HEK293 (cell line): ENCODE results near the gene LDLR.

Experiments
- CTCF ChIA-PET: fragments of 350-600 bp; formaldehyde crosslinking; extraction: SDS; loops from one replicate; lab custom pipeline; 2021; ENCODE audit warnings: antibody characterized with exemption; lab: Yijun Ruan, JAX
- POLR2A ChIA-PET: fragments of 300-600 bp; formaldehyde crosslinking; extraction: SDS; loops from one replicate; lab custom pipeline; 2020; ENCODE audit warnings: antibody characterized with exemption, inconsistent platforms; lab: Yijun Ruan, JAX
- H3K27ac ChIP-seq: fragments of 200-500 bp; sonication (Bioruptor generic); 2 replicates; pipeline ENCODE4 v1.5.1; 2014; ENCODE audit warnings: low read depth, low read length, control low read depth, inconsistent platforms; ENCODE audit errors: extremely low read depth
- H3K36me3 ChIP-seq, 2 experiments: fragments of 200-500 bp in 1 of 2; sonication (Bioruptor generic) in 1 of 2; 1 replicate in 1 of 2; 2 replicates in 1 of 2; pipeline ENCODE4 v1.5.1; 2014 to 2017; ENCODE audit warnings: inconsistent platforms in 2 of 2, low read length in 2 of 2; ENCODE audit not compliant: control insufficient read depth in 2 of 2, insufficient read depth in 1 of 2
- H3K4me1 ChIP-seq: fragments of 200-500 bp; sonication (Bioruptor generic); 2 replicates; pipeline ENCODE4 v1.5.1; 2014; ENCODE audit warnings: mild to moderate bottlenecking, low read length, inconsistent platforms; ENCODE audit not compliant: control insufficient read depth, insufficient read depth
- H3K4me3 ChIP-seq: 2 replicates; pipeline ENCODE4 v1.5.1; 2011; ENCODE audit warnings: low read depth, mild to moderate bottlenecking, control low read depth, low read length, moderate library complexity
- H3K9me3 ChIP-seq: fragments of 200-500 bp; sonication (Bioruptor generic); 2 replicates; pipeline ENCODE4 v1.5.1; 2014; ENCODE audit warnings: low read depth, low read length, inconsistent platforms; ENCODE audit not compliant: control insufficient read depth, insufficient read depth
- HOXC10 ChIP-seq: sonication (generic); formaldehyde crosslinking; IDR thresholded peaks from 2 replicates; pipeline ENCODE4 v1.8.1; 2023; ENCODE audit warnings: mild to moderate bottlenecking, missing genetic modification reagents
- KLF16 ChIP-seq: fragments of 450-650 bp; formaldehyde crosslinking; IDR thresholded peaks from 2 replicates; pipeline ENCODE4 v1.5.1; 2017; ENCODE audit warnings: missing biosample characterization, missing genetic modification characterization
- MYNN ChIP-seq: fragments of 450-650 bp; formaldehyde crosslinking; IDR thresholded peaks from 2 replicates; pipeline ENCODE4 v1.5.1; 2016; ENCODE audit warnings: missing biosample characterization, missing genetic modification characterization, borderline replicate concordance
- MZF1 ChIP-seq: fragments of 450-650 bp; formaldehyde crosslinking; IDR thresholded peaks from 2 replicates; pipeline ENCODE4 v1.5.1; 2017; ENCODE audit warnings: missing biosample characterization, missing genetic modification characterization, borderline replicate concordance
- TCF7L2 ChIP-seq: IDR thresholded peaks from 2 replicates; pipeline ENCODE4 v1.6.1; 2011; ENCODE audit warnings: low read depth, mild to moderate bottlenecking, inconsistent platforms, low read length, moderate library complexity, borderline replicate concordance
- ZNF138 ChIP-seq: fragments of 450-650 bp; formaldehyde crosslinking; IDR thresholded peaks from 2 replicates; pipeline ENCODE4 v1.5.1; 2016; ENCODE audit warnings: missing biosample characterization, missing genetic modification characterization, borderline replicate concordance
- ZNF211 ChIP-seq: fragments of 450-650 bp; formaldehyde crosslinking; IDR thresholded peaks from 2 replicates; pipeline ENCODE4 v1.5.1; 2016; ENCODE audit warnings: low read depth, missing biosample characterization, missing genetic modification characterization
- ZNF24 ChIP-seq: fragments of 450-650 bp; formaldehyde crosslinking; IDR thresholded peaks from 2 replicates; pipeline ENCODE4 v1.5.1; 2016; ENCODE audit warnings: missing biosample characterization, missing genetic modification characterization
- ZNF311 ChIP-seq: fragments of 450-650 bp; formaldehyde crosslinking; IDR thresholded peaks from 2 replicates; pipeline ENCODE4 v1.5.1; 2017; ENCODE audit warnings: missing biosample characterization, missing genetic modification characterization, borderline replicate concordance
- ZNF426 ChIP-seq: fragments of 450-650 bp; formaldehyde crosslinking; IDR thresholded peaks from 2 replicates; pipeline ENCODE4 v1.5.1; 2017; ENCODE audit warnings: missing biosample characterization, missing genetic modification characterization, mild to moderate bottlenecking, inconsistent platforms, moderate library complexity
- ZNF433 ChIP-seq: fragments of 450-650 bp; formaldehyde crosslinking; IDR thresholded peaks from 2 replicates; pipeline ENCODE4 v1.5.1; 2016; ENCODE audit warnings: missing biosample characterization, missing genetic modification characterization, low read depth
- ZNF529 ChIP-seq: fragments of 450-650 bp; formaldehyde crosslinking; IDR thresholded peaks from 2 replicates; pipeline ENCODE4 v1.5.1; 2017; ENCODE audit warnings: missing genetic modification characterization, missing biosample characterization; ENCODE audit not compliant: insufficient replicate concordance
- ZNF544 ChIP-seq: fragments of 450-650 bp; formaldehyde crosslinking; IDR thresholded peaks from 2 replicates; pipeline ENCODE4 v1.5.0; 2017; ENCODE audit warnings: missing biosample characterization, missing genetic modification characterization
- ZNF610 ChIP-seq: fragments of 450-650 bp; formaldehyde crosslinking; IDR thresholded peaks from 2 replicates; pipeline ENCODE4 v1.5.1; 2016; ENCODE audit warnings: missing biosample characterization, missing genetic modification characterization, borderline replicate concordance
- TF ChIP-seq, protein P1 (sequence below): fragments of 450-650 bp; formaldehyde crosslinking; IDR thresholded peaks from 2 replicates; pipeline ENCODE4 v1.5.1; 2017; ENCODE audit warnings: missing biosample characterization, missing genetic modification characterization
- TF ChIP-seq, protein P2 (sequence below): fragments of 450-650 bp; IDR thresholded peaks from 2 replicates; pipeline ENCODE4 v1.5.1; 2018; ENCODE audit warnings: missing biosample characterization, mild to moderate bottlenecking, missing genetic modification characterization
- TF ChIP-seq, protein P3 (sequence below): fragments of 450-650 bp; formaldehyde crosslinking; IDR thresholded peaks from 2 replicates; pipeline ENCODE4 v1.5.1; 2016; ENCODE audit warnings: missing biosample characterization, missing genetic modification characterization
- TF ChIP-seq, protein P4 (sequence below): fragments of 450-650 bp; formaldehyde crosslinking; IDR thresholded peaks from 2 replicates; pipeline ENCODE4 v1.5.1; 2016; ENCODE audit warnings: missing biosample characterization, missing genetic modification characterization

LDLR gene

DNA sequence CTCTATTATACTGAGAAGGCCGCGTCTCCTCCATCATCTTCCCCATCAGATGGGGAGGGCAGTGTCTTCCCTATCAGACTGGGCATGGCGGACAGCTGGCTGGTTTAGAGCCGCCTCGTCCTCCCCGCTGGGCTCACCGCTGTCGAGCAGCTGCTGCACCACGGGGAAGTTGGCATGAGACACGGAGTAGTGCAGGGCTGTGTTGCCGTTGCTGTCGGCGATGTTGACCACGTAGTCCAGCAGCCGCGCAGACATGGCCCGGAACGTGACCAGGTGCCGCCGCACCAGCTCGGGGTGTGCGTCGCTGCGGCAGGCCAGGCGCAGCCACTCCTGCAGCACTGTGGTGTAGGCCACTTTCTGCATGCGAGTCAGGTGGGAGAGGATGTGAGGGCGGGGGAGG is 85.1 kb downstream of the LDLR start (continued):
- TF ChIP-seq HOXC10 (CRISPR knock-in tag) (no peak), ZNF610 (tag by site-specific recombination) (no peak)
- TF ChIP-seq, protein P1, sequence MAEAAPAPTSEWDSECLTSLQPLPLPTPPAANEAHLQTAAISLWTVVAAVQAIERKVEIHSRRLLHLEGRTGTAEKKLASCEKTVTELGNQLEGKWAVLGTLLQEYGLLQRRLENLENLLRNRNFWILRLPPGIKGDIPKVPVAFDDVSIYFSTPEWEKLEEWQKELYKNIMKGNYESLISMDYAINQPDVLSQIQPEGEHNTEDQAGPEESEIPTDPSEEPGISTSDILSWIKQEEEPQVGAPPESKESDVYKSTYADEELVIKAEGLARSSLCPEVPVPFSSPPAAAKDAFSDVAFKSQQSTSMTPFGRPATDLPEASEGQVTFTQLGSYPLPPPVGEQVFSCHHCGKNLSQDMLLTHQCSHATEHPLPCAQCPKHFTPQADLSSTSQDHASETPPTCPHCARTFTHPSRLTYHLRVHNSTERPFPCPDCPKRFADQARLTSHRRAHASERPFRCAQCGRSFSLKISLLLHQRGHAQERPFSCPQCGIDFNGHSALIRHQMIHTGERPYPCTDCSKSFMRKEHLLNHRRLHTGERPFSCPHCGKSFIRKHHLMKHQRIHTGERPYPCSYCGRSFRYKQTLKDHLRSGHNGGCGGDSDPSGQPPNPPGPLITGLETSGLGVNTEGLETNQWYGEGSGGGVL, result no peak
- TF ChIP-seq, protein P2, sequence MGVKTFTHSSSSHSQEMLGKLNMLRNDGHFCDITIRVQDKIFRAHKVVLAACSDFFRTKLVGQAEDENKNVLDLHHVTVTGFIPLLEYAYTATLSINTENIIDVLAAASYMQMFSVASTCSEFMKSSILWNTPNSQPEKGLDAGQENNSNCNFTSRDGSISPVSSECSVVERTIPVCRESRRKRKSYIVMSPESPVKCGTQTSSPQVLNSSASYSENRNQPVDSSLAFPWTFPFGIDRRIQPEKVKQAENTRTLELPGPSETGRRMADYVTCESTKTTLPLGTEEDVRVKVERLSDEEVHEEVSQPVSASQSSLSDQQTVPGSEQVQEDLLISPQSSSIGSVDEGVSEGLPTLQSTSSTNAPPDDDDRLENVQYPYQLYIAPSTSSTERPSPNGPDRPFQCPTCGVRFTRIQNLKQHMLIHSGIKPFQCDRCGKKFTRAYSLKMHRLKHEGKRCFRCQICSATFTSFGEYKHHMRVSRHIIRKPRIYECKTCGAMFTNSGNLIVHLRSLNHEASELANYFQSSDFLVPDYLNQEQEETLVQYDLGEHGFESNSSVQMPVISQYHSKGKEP, result no peak
- TF ChIP-seq, protein P3, sequence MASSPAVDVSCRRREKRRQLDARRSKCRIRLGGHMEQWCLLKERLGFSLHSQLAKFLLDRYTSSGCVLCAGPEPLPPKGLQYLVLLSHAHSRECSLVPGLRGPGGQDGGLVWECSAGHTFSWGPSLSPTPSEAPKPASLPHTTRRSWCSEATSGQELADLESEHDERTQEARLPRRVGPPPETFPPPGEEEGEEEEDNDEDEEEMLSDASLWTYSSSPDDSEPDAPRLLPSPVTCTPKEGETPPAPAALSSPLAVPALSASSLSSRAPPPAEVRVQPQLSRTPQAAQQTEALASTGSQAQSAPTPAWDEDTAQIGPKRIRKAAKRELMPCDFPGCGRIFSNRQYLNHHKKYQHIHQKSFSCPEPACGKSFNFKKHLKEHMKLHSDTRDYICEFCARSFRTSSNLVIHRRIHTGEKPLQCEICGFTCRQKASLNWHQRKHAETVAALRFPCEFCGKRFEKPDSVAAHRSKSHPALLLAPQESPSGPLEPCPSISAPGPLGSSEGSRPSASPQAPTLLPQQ (tag by site-specific recombination), result no peak

DNA sequence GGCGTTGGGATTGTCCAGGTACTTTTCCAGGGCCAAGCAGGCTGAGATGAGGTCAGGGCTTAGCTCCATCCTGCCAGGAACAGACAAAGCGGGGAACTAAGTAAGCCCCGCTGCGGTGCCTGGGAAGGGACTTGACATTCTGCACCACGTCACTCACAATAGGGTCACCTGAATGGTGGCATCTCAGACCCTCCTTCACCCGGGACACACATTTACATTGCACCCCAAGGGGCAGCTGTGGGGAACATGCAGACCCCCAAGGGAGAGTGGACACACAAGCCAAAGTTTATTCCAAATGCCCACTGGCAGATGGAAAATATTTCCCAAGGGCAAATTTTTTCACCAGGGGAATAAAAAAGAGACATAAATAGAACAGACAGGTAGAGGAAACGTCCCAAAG is 86.7 kb downstream of the LDLR start:
- Histone ChIP-seq H3K9me3 (no peaks in the 10 kb centered on the region), H3K27ac (no peak overlapping the region), H3K4me1 (no peaks in the 10 kb centered on the region), H3K36me3 (peaks cover 0 to 55% of the 10 kb centered on the region in 2 experiments; a peak in 2 of 3 replicates), H3K4me3 (no peak overlapping the region)
- TF ChIP-seq, protein P4, sequence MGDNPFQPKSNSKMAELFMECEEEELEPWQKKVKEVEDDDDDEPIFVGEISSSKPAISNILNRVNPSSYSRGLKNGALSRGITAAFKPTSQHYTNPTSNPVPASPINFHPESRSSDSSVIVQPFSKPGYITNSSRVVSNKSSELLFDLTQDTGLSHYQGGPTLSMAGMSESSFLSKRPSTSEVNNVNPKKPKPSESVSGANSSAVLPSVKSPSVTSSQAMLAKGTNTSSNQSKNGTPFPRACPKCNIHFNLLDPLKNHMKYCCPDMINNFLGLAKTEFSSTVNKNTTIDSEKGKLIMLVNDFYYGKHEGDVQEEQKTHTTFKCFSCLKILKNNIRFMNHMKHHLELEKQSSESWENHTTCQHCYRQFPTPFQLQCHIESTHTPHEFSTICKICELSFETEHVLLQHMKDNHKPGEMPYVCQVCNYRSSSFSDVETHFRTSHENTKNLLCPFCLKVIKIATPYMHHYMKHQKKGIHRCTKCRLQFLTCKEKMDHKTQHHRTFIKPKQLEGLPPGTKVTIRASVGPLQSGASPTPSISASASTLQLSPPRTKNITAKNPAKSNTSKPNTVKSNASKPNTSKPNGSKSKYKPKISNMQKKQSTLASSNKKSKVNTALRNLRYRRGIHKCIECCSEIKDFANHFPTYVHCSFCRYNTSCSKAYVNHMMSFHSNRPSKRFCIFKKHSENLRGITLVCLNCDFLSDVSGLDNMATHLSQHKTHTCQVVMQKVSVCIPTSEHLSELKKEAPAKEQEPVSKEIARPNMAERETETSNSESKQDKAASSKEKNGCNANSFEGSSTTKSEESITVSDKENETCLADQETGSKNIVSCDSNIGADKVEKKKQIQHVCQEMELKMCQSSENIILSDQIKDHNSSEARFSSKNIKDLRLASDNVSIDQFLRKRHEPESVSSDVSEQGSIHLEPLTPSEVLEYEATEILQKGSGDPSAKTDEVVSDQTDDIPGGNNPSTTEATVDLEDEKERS (tag by site-specific recombination), result no peak
- TF ChIP-seq ZNF426 (tag by site-specific recombination), result no peak
- TF ChIP-seq ZNF311, result no peak
- no peak for TF ChIP-seq KLF16 (tag by site-specific recombination)
- TF ChIP-seq ZNF544, result no peak
- TF ChIP-seq ZNF529 (tag by site-specific recombination), result no peak
- no peak for TF ChIP-seq MZF1
- TF ChIP-seq ZNF138 (tag by site-specific recombination), result no peak
- TF ChIP-seq ZNF24 (tag by site-specific recombination), result no peak
- TF ChIP-seq ZNF211 (tag by site-specific recombination), result no peak
- no peak for TF ChIP-seq MYNN (tag by site-specific recombination)
- TF ChIP-seq ZNF433 (tag by site-specific recombination), result no peak
- TF ChIP-seq, protein P3 (tag by site-specific recombination), result no peak
- TF ChIP-seq TCF7L2, result no peak
- ChIA-PET CTCF (no interaction called here), POLR2A (no interaction called here)
